WTC11 (cell line): Measurements from ENCODE around the gene SPSB4.

Experiments used
- ARID4B ChIP-seq: sonication (generic); formaldehyde crosslinking; IDR thresholded peaks from 2 replicates; pipeline ENCODE4 v1.8.0; 2023; ENCODE audit warnings: missing genetic modification reagents, mild to moderate bottlenecking, borderline replicate concordance
- CREM ChIP-seq: sonication (generic); formaldehyde crosslinking; IDR thresholded peaks from 2 replicates; pipeline ENCODE4 v1.8.1; 2022; ENCODE audit warnings: mild to moderate bottlenecking, missing genetic modification reagents, moderate library complexity
- CTCF ChIP-seq: fragments of 200-600 bp; IDR thresholded peaks from 2 replicates; pipeline ENCODE4 v1.8.0; 2022; ENCODE audit warnings: antibody characterized with exemption
- E2F1 ChIP-seq: sonication (generic); formaldehyde crosslinking; IDR thresholded peaks from 2 replicates; pipeline ENCODE4 v1.8.0; 2022; ENCODE audit warnings: mild to moderate bottlenecking, missing genetic modification reagents
- E2F4 ChIP-seq: sonication (generic); formaldehyde crosslinking; IDR thresholded peaks from 2 replicates; pipeline ENCODE4 v1.8.1; 2022; ENCODE audit warnings: low read depth, mild to moderate bottlenecking, moderate library complexity, missing genetic modification reagents, borderline replicate concordance
- HMGXB4 ChIP-seq: sonication (generic); formaldehyde crosslinking; IDR thresholded peaks from 2 replicates; pipeline ENCODE4 v1.8.1; 2023; ENCODE audit warnings: mild to moderate bottlenecking, moderate library complexity, missing genetic modification reagents
- NFYB ChIP-seq: sonication (generic); formaldehyde crosslinking; conservative IDR thresholded peaks from 2 replicates; pipeline ENCODE4 v1.8.0; 2022; ENCODE audit warnings: low read depth, missing genetic modification reagents
- NR1H2 ChIP-seq: sonication (generic); formaldehyde crosslinking; IDR thresholded peaks from 2 replicates; pipeline ENCODE4 v1.9.0; 2021; ENCODE audit warnings: mild to moderate bottlenecking, moderate library complexity, missing genetic modification reagents
- SMAD4 ChIP-seq: sonication (generic); formaldehyde crosslinking; IDR thresholded peaks from 2 replicates; pipeline ENCODE4 v1.8.0; 2022; ENCODE audit warnings: mild to moderate bottlenecking, missing genetic modification reagents
- TP53 ChIP-seq: sonication (generic); formaldehyde crosslinking; IDR thresholded peaks from 2 replicates; pipeline ENCODE4 v1.8.1; 2023; ENCODE audit warnings: mild to moderate bottlenecking, missing genetic modification reagents
- ZNF232 ChIP-seq: sonication (generic); formaldehyde crosslinking; IDR thresholded peaks from 2 replicates; pipeline ENCODE4 v1.8.0; 2022; ENCODE audit warnings: mild to moderate bottlenecking, missing genetic modification reagents

GRCh38 chr3:141078200-141078599 is 27.1 kb downstream of the SPSB4 start:
- no peak for TF ChIP-seq CTCF
- no peak for TF ChIP-seq ZNF232
- no peak for TF ChIP-seq CREM (CRISPR knock-in tag)
- TF ChIP-seq TP53: no peak
- TF ChIP-seq SMAD4: no peak
- TF ChIP-seq E2F4 (CRISPR knock-in tag): no peak
- no peak for TF ChIP-seq NR1H2
- TF ChIP-seq HMGXB4 (CRISPR knock-in tag): no peak
- TF ChIP-seq E2F1 (CRISPR knock-in tag): no peak
- no peak for TF ChIP-seq NFYB (CRISPR knock-in tag)
- no peak for TF ChIP-seq ARID4B
